Hindlimb muscle (tissue), 1 donor: ENCODE measurements around the gene MPV17. TPM values are rescaled to one million over a fixed set of nuclear protein-coding genes. Genes with fewer than 3 reads are reported as not detected.
A peak's percentile ranks its signal among the peaks of the same experiment; 100 is the strongest.
"Not testable (repeated sequence)": the region's sequence is repeated elsewhere in the genome, so short reads cannot be mapped to it uniquely, and the experiment has no call there.

Experiments used
- DNase-seq: peaks from one replicate; pipeline ENCODE4 v3.0.0-alpha.2; 2013
- polyA plus RNA-seq: library from polyadenylated mRNA; unstranded; fragments of 120-200 nt; gene quantifications from one replicate; pipeline ENCODE4 v1.2.1, GENCODE V29; 2013; ENCODE audit not compliant: insufficient read length

Gene MPV17
- polyA plus RNA-seq, 1 donor, result 46.8 TPM

DNA sequence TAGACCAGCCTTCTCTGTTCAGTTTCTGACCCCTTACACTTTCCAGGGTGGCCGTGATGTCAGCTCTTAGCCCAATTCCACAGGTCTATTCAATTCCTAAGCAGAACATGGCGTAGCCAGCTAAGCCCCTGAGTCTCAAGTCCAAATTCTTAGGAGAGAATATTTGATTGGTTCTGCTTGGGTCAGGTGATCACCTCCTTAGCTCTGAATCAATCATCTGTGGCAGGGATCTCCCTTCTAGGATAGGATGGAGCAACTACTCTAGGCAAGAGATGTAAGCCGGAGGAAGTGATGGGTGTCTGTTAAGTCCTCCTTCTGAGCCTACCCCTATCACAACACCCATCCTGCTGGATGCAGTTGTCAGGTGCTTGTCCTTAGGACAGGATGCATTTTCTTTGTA is 25.7 kb downstream of the MPV17 start:
- no peak for DNase-seq

DNA sequence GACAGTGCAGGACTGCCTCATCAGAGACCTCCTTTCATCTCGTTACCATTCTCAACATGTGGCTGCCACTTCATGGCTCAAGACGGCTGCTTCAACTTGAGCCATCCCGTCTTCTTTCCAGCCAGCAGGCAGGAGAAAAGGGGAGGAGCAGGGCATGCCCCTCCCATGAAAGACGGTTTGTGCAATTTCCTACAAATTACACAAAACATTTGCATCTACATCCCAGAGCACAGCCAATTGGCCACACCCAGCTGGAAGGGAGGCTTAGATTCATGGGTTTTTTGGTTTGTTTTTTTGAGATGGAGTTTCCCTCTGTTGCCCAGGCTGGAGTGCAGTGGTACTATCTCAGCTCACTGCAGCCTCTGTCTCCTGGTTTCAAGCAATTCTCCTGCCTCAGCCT is 26.4 kb downstream of the MPV17 start:
- DNase-seq, result no peak

DNA sequence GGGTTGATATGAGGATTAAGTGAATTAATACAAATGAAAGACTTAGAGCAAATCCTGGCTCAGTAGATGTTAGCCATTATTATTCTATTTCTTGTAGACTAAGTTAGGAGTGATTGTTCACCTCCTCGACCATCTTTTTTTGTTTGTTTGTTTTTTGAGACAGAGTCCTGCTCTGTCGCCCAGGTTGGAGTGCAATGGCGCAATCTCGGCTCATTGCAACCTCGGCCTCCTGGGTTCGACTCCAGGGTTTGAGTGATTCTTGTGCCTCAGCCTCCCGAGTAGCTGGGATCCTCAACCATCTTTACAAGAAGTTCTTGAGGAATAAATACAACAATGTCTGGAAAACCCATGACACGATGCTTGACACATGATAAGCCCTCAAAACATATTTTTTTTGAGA is 28.0 kb downstream of the MPV17 start:
- no peak for DNase-seq

DNA sequence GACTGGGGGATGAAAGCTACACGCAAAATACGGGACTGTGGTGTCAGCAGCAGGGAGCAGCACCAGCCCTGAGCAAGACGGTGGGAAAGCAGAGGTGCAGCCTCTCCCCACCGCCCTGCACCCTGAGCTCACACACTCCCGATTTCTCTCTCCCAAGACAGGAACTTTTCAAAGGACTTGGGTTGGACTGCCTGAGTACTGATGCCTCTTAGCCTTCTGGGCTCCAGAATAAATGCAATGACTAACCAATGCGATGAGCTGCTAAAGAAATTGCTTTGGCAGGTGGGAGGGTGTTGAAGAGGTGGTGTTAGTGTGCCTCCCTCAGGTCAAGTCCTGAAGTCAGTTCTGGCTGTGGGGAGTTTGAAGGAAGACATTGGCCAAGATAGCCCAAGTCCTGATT is 31.0 kb downstream of the MPV17 start:
- no peak for DNase-seq

DNA sequence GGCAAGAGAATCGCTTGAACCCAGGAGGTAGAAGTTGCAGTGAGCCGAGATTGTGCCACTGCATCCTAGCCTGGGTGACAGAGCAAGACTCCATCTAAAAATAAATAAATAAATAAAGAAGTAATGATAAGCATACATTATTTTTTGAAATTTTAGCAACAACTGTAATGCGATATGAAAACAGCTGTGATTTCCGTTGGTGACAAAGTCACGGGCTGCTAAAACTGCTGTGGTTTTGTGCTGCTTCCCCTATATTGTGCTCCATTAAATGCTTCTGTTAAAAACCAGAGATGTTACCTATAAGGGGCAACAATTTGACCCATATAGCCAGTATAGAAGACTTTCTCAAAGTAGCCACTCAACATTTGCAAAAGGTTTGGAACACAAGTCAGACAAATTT is 32.3 kb downstream of the MPV17 start:
- no peak for DNase-seq

DNA sequence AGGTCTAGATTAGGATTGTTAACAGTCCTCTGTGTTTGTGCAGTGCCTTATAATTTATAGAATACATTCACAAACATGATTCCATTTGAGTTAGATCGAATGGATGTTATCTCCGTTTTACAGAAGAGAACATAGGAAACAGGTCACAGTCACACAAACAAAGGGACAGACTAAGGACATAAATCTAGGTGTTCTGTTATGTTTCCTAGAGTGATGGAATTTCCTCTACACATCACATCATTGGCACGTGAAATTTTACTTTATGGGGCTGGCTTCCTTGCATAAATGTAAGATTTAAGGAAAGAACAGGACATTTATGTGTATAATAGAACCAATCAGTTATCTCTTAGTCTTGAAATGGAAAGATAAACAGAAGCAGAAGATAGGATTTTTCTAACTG is 34.3 kb downstream of the MPV17 start:
- DNase-seq, result no peak

DNA sequence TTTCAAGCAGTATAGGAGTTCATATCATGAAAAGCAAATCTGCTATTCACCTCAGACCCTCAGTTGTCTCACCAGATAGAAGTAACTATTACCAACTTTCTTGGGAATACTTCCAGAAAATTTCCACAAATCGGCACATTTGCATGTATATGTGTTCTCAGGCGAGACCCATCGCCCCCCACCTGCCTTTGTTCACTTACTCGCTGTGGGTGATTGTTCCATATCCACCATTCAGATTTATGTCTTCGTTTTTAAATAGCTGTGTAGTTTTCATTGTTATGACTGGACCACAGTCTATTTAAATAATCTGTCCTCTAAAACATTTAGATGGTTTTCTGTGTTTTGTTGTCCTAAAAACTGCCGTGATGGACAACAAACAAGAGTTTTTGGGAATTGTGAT is 37.4 kb downstream of the MPV17 start:
- DNase-seq, result no peak

DNA sequence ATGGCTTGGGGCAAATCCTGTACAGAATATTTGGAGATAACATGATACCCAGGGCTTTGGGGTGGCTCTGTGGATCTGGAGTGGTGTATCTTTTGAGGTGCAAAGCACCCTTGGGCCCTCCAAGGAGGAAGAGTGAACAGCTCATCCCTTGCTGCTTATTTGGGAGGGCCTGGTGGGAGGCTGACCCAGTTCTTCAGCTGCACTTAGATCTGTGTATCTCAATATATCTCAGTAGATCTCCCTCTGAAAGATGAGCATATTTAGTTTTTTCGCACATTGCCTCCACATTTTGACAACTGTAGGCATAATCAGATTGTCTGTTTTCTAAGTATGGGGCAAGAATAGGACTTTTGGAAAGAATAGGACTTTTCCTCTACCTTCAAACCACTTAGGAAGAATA is 37.9 kb downstream of the MPV17 start:
- DNase-seq, result no peak

DNA sequence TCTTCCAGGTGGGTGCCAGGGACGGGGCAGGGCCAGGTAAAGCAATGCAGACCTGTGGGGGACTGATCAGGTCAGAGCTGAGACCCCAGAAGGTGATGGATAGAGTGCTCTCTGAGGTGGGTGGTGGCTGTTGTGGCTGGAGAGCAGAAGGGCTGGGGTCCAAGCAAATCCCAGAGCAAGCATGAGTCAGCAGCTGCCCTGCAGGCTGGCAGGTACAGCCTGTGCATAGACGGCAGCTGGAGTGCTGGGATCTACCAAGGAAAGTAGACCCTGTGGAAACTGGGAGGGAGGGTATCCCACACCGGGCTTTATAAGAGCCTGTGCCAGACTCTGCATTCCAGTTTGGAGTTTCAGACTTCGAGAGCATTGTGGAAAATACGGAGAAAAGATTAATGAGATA is 40.0 kb downstream of the MPV17 start:
- no peak for DNase-seq

DNA sequence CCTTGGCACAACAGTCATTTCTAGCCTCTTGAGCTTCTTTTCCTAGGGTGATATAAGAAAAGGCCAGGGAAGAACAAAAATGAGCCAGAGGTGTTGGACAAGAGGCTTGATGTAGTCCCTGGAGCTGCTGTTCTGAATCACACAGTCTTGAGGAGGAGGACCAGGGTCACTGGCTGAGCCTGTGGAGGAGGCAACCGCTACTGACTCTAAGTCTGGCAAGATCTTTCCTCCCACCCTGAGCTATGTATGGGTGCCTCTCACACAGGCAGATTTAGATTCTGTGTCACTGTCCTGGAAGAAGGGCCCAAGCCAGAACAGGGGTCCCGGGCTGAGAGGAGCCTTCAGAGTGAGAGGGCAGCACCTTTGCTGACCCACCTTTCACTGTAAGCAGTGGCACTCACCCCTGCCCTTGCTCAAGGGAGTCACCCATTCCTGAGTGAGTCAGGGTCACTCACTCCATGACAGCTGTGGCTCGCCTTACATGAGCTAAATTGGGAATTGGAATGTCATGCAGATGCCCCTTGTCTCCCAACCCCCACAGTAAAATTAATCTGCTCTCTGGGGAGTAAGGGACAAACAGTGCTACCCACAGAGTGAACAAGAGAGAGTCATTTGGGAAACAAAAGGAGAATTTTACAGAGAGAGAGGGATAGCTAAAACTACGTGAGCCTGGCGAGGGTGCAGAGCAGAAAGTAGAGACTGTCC is 40.9 kb downstream of the MPV17 start, which contains the start of gene TRIM54:
Gene TRIM54, plus strand, starts transcription at position 575 of the 705 bp plus-strand sequence. CDS start 303 bp downstream, outside the sequence.
- no peak for DNase-seq

DNA sequence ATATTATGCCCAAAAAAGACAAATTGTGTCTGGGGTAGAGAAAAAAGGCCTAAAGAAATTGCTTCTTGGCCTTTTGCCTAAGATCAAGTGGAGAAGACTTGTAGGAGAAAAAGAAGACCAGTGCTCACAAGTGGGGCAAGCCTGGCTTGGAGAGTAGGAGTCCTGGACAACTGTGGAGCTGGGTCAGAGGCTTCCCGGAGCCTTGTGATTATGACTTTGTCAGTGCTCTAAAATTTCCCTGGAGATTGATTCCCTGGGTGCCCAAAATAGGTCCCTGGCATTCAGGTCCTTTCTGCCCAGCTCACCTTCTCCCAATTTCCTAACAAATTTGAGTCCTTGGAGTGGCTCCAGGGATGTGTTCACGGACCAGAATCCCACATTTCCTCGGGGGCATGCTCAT is 41.5 kb downstream of the MPV17 start:
- DNase-seq, result no peak

DNA sequence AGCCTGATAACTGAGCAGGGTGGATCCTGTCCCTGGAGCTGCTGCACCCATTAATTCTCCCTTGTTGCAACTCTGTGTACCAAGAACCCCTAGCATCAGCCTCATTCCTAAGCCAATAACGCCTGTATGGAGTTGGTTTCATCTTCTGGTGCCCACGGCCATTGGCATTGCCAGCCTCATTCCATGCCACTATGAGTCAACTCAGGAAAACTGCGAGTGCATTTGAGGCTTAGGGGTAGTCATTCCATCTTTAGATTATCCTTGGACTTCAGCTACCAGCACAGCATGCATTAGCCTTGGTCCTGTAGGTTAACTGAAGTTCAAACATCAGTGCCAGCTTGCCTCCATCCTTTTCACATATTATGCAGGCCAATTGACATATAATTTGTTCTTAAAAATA is 42.1 kb downstream of the MPV17 start:
- no peak for DNase-seq

DNA sequence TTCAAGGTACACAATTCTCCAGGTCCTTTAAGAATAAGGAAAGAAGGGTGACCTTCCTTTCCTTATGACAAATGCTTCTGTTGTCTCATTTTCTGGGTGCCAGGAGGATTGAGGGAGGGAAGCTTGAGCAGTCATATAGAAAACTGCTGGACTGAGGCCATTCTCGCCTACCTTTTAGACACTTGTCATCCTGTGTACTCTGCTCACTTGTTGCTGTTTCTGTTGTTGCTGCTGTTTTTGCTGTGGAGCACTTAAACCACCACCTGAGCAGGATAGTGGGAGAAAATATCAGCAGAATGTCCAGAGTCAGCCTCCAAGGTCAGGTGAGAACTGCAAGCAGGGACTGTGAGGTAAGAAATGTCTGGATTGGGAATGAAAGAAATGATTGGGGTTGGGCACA is 44.9 kb downstream of the MPV17 start:
- no peak for DNase-seq

DNA sequence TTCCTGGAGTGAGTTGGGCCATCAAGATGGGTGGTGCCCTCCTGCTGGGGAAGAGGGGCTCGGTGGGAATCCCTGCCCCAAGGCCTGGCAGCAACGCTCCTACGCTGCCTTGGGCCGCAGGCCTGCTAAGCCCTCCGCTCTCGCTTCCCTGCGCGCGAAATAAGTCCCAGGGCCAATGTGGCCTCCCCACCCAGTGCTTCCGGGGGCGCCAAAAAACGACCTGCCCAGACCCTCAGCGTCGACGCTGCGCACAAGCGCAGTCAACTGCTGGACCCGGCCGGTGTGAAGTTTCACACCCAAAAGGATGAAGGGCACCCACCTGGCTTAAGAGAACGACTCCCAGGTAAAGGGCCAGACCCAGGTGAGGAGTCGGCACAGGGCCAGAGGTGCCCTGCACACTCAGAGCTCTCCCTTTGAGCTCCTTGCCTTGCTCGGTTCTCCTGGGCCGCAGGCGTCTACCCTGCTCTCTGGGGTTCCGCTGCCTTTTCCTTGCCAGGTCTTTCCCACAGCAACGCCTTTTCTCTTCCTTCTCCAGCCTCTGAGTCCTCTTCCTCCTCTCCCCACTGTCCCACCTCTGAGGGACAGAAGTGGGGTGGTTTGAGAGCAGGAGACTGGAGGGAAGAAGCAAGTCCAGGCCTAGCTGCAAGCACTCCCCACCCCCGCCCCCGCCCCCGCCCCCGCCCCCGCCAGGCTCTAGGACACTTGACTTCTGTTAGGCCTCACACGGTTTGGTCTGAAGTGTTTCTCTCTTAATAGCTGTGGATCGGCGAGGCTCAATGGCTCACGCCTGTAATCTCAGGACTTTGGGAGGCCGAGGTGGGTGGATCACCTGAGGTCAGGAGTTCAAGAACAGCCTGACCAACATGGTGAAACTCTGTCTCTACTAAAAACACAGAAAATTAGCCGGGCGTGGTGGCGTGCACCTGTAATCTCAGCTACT is 47.4 kb downstream of the MPV17 start, which contains the start of gene DNAJC5G:
Gene DNAJC5G, plus strand, starts transcription at position 223 of the 940 bp plus-strand sequence. CDS start 1,296 bp downstream, outside the sequence.
- no peak for DNase-seq

DNA sequence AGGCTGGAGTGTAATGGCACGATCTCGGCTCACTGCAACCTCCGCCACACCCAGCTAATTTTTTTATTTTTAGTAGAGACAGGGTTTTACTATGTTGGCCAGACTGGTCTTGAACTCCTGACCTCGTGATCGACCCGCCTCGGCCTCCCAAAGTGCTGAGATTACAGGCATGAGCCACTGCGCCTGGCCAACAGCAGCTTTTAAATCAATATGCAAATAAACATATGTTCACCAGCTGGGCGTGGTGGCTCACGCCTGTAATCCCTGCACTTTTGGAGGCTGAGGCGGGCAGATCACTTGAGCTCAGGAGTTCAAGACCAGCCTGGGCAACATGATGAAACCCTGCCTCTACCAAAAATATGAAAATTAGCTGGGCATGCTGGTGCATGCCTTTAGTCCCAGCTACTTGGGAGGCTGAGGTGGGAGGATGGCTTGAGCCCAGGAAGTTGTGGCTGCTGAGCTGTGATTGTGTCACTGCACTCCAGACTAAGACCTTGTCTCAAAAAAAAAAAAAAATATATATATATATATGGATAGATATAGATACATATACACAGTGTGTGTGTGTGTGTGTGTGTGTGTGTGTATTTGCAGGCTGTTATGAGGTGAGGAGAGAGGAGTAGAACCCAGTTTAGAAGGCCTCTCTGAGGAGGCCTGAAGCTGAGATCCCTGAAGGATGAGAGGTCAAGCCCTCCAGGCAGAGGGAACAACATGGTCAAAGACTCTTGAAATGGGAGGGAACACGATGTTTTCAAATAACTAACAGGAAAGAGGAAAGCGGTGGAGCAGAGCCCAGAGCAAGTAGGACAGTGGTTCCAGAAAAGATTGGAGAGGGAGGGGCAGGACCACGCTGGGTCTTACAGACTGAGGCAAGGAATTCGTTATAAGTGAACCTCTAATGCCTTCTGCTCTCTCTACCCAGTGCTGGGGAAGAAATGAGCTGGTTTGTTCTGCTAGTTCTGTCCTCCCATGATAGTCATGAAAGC is 50.1 kb downstream of the MPV17 start:
- not testable (repeated sequence) for DNase-seq

DNA sequence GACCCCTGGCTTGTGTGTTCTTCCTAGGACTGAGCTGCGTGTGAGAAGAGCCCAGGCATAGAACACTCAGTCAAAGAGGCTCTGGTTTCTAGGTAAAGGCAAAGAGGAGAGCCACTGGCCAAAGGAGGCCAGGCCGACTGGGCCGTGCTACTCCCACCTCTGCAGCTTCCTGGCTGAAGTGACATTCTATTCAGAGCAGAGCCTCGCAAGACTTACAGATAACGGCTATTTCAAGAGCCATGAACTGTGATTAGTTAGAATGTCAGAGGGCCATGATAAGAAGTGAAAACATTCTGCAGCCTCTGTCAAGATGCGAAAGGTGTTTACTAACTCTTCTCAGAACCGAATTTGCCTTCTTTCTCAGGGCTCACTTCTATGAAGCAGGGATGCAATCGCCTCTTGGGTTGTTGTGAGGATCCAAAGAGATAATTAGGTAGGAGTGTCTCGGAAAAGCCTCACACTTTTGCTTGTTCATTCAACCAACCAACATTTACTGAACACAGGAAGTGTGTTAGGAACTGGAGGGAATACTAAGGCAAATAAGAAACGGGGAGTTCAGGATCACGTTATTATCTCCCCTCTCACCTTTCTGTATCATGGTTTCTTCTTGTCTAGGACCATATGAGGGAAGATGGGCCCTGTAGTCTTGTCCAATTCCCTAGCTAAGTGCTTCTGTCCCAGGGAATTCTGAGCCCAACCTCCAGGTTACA is 51.1 kb downstream of the MPV17 start:
- DNase-seq, result no peak

DNA sequence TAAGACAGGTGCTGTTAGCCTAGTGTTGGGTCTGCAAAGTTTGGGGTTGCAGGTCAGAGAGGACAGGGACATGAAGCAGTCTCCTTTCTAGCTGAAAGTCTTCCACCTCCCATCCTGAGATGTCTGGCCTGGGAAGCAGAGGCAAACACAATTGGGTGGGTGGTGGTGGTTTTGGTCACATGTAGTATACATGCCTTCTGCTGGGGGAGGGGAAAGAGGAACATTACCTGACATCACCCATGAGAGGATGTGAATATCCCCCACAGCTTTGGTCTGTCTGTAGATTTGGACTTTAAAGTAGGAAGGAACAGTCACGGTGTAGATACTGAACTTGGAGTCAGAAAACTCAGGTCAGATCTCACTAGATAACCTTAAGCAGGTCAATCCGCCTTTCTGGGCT is 52.2 kb downstream of the MPV17 start:
- no peak for DNase-seq

DNA sequence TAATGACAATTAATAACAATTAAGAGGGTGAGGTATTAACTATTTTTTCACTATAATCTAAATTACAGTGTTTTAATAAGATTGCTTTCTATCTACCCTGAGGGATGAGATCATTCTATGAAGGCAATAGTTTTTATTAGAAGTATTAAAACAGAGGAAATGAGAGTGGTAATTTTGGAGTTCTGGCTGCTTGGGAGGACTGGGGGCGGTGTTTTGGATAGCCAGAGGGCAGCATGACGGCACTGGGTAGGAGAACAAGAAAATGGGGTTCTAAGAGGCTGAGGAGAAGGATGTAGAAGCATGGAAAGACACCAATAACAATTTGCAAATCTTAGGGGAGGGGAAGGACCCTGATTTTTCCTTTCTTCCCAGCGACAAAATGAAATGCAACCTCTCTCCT is 52.8 kb downstream of the MPV17 start:
- DNase-seq, result no peak

DNA sequence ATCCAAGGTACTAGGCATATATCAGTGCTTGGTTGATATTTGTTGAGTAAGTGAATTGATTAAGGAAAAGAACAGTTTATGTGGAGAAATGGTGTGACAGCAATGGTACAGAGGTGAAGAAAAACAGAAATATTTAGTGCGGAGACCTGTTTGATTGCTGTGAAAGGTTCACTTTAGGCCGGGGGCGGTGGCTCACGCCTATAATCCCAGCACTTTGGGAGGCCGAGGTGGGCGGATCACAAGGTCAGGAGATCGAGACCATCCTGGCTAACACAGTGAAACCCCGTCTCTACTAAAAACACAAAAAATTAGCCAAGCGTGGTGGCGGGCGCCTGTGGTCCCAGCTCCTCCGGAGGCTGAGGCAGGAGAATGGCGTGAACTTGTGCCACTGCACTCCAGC is 54.6 kb downstream of the MPV17 start:
- DNase-seq, result not testable (repeated sequence)

DNA sequence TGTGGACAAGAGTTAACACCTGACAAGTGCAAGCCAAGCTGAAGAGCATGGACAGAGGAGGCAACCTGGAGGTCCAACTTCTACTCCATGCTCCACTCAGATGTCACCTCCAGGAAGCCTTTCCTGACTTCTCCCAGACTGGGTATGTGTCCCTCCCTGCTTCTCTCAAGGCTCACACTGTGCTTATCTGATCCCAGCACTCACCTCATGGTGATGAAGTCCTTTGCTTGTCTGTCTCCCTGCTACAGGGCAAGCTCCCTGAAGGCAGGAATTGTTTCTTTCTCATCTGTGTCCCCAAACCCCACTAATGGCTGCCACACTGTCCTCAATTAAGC is 57.4 kb downstream of the MPV17 start:
- no peak for DNase-seq

DNA sequence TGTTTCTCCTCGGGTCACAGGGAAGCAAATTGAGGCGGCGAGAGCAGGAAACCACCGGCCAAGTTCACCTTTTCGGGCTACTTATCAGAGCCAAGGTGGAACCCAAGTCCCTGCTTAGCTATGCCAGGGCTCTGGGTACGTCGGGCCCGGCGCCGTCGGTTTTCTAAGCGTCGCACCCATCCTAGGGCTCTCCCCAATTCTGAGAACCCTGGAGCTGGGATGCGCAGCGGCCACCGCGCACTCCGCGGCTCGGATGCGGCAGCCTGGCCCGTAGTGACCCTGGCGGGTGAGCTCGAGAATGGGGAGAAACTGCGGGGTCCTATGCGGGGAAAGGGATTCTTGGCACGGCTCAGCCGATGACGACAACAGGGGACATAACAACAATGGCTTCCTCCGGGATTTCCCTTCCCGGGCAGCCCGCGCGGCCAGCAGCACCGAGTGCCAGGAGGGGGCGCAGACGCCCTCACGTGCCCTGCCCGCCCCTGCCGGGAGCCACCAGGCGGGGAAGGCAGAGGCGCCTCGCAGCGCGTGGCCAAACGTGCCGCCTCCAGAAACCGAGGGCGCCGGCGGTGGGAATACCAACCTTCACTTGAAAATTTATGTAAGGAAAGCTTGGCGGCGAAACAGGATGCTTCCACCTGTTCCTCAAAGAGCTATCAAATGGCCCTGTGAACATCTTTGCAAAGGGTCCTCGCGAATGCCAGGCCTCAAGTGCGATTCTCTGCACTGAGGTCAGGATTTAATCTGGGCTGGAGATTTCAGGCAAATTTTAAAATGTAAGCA is 58.0 kb downstream of the MPV17 start:
- peak; percentile 28 for DNase-seq
